ENCODE results near the gene NKX2-1. TPM values are rescaled to one million over a fixed set of nuclear protein-coding genes. Genes with fewer than 3 reads are reported as not detected.

NKX2-1 gene
- polyA plus RNA-seq, 1 experiment = not detected

- Histone ChIP-seq H3K36me3 (ENCODE audit: control insufficient read depth, insufficient read depth, low read length) (no peaks in the 10 kb centered on the region), H3K4me3 (ENCODE audit: low read depth, low read length) (no peak overlapping the region), H3K27me3 (ENCODE audit: control insufficient read depth, insufficient read depth, low read length) (peaks cover 70% of the 10 kb centered on the region)
- CTCF ChIA-PET = no interaction called here
- DNase-seq (ENCODE audit: low read depth) = no peak
- POLR2A ChIA-PET = no interaction called here
- TF ChIP-seq CTCF (IDR thresholded peaks at IDR 0.05; ENCODE audit: insufficient read depth, low read depth, low read length) = no peak
Measured at GRCh38 chr14:36517242-36518030, 2.6 kb downstream of the NKX2-1 start.

- DNase-seq (ENCODE audit: low read depth) = no peak
- TF ChIP-seq CTCF (IDR thresholded peaks at IDR 0.05; ENCODE audit: insufficient read depth, low read depth, low read length) = no peak
- ChIA-PET POLR2A (interaction anchor here (0.7 kb wide), 1 partner anchor 204 kb away, joined by 9 read pairs; no protein-coding TSS in a partner anchor), CTCF (interaction anchor here (0.6 kb wide), 1 partner anchor 734 kb away, joined by 4 read pairs; no protein-coding TSS in a partner anchor)
- no peak overlapping the region for H3K4me3 ChIP-seq (ENCODE audit: low read depth, low read length)
- no peaks in the 10 kb centered on the region for H3K36me3 ChIP-seq (ENCODE audit: control insufficient read depth, insufficient read depth, low read length)
- peaks cover 67% of the 10 kb centered on the region for H3K27me3 ChIP-seq (ENCODE audit: control insufficient read depth, insufficient read depth, low read length)
Measured at GRCh38 chr14:36516719-36517241, 3.3 kb downstream of the NKX2-1 start.

GRCh38 chr14:36515896-36516718 lies 3.9 kb downstream of the NKX2-1 start:
- no peak for DNase-seq (ENCODE audit: low read depth)
- Histone ChIP-seq H3K4me3 (ENCODE audit: low read depth, low read length) (no peak overlapping the region), H3K27me3 (ENCODE audit: control insufficient read depth, insufficient read depth, low read length) (peaks cover 63% of the 10 kb centered on the region), H3K36me3 (ENCODE audit: control insufficient read depth, insufficient read depth, low read length) (no peaks in the 10 kb centered on the region)
- no peak for TF ChIP-seq CTCF (IDR thresholded peaks at IDR 0.05; ENCODE audit: insufficient read depth, low read depth, low read length)
- ChIA-PET CTCF (interaction anchor here (0.6 kb wide), 1 partner anchor 734 kb away, joined by 4 read pairs; no protein-coding TSS in a partner anchor), POLR2A (interaction anchor here (0.7 kb wide), 1 partner anchor 203 kb away, joined by 9 read pairs; no protein-coding TSS in a partner anchor)

- ChIA-PET CTCF (no interaction called here), POLR2A (no interaction called here)
- Histone ChIP-seq H3K4me3 (ENCODE audit: low read depth, low read length) (no peak overlapping the region), H3K36me3 (ENCODE audit: control insufficient read depth, insufficient read depth, low read length) (no peaks in the 10 kb centered on the region), H3K27me3 (ENCODE audit: control insufficient read depth, insufficient read depth, low read length) (peaks cover 65% of the 10 kb centered on the region)
- no peak for DNase-seq (ENCODE audit: low read depth)
- no peak for TF ChIP-seq CTCF (IDR thresholded peaks at IDR 0.05; ENCODE audit: insufficient read depth, low read depth, low read length)
Measured at GRCh38 chr14:36515105-36515593, 4.9 kb downstream of the NKX2-1 start.
